ENCODE measurements around the gene NUBP2. TPM values are rescaled to one million over a fixed set of nuclear protein-coding genes. Genes with fewer than 3 reads are reported as not detected.

The NUBP2 gene
- total and polyA plus RNA-seq, 2 experiments from 2014 or later: 79.4 to 175 TPM

DNA sequence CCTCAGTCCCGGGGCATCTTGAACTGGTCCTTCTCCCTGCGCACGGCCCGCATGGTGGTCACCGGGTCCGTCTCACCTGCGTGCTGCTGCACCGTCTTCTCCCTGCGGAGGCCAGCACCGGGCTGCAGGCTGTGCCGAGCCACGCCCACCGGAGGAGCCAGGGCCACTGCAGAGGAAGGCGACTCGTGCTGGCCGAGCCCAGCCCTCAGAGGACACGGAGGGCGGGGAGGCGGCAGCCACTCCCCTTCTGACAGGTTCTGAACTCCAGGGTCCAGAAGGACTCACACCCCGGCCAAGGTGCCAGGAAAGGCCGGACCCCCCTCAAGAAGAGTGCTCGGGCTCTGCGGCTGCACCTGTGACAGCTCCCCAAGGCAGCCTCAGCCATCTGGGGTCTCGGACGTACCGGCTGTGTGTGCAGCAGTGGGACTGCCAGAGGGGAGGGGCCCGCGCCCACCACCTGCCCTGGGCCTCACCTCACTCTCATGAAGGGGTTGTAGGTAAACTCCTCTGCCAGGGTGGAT is 26.6 kb downstream of the NUBP2 start:
- no peaks in the 10 kb centered on the region for H3K4me1 ChIP-seq (ENCODE audit: insufficient read depth)
- no peak overlapping the region for H3K27ac Mint-ChIP-seq
- DNase-seq (ENCODE audit: low spot score): peak; percentile 76
- H3K27me3 Mint-ChIP-seq (ENCODE audit: insufficient read depth, low read depth, poor library complexity): peaks cover 4% of the 10 kb centered on the region
- H3K27me3 ChIP-seq (ENCODE audit: insufficient read depth): no peaks in the 10 kb centered on the region
- no peaks in the 10 kb centered on the region for H3K4me1 Mint-ChIP-seq
- no peaks in the 10 kb centered on the region; the same call in 1 of the 2 replicates for H3K79me2 ChIP-seq (replicated peaks; ENCODE audit: insufficient read depth)
- no peaks in the 10 kb centered on the region; the same call in 1 of the 2 replicates for H3F3A ChIP-seq (replicated peaks; ENCODE audit: low read depth)
- H2AFZ ChIP-seq: no peak overlapping the region
- no peak overlapping the region for H3K27ac ChIP-seq (ENCODE audit: low read depth)
- no peak overlapping the region for H3K4me3 Mint-ChIP-seq
- no peaks in the 10 kb centered on the region; the same call in 1 of the 2 replicates for H4K20me1 ChIP-seq (replicated peaks; ENCODE audit: insufficient read depth)
- TF ChIP-seq EZH2phosphoT487 (IDR thresholded peaks at IDR 0.05; ENCODE audit: unreplicated experiment) (no peak), ZNF331 (CRISPR knock-in tag; IDR thresholded peaks at IDR 0.05; ENCODE audit: low read depth) (no peak), CREB1 (CRISPR knock-in tag; IDR thresholded peaks at IDR 0.05; ENCODE audit: low read depth) (no peak)
- TF ChIP-seq, protein P1, sequence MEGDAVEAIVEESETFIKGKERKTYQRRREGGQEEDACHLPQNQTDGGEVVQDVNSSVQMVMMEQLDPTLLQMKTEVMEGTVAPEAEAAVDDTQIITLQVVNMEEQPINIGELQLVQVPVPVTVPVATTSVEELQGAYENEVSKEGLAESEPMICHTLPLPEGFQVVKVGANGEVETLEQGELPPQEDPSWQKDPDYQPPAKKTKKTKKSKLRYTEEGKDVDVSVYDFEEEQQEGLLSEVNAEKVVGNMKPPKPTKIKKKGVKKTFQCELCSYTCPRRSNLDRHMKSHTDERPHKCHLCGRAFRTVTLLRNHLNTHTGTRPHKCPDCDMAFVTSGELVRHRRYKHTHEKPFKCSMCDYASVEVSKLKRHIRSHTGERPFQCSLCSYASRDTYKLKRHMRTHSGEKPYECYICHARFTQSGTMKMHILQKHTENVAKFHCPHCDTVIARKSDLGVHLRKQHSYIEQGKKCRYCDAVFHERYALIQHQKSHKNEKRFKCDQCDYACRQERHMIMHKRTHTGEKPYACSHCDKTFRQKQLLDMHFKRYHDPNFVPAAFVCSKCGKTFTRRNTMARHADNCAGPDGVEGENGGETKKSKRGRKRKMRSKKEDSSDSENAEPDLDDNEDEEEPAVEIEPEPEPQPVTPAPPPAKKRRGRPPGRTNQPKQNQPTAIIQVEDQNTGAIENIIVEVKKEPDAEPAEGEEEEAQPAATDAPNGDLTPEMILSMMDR (conservative IDR thresholded peaks at IDR 0.05; ENCODE audit: low read depth in 2 of 2): peak in 1 of 2 experiments; percentile 30; a peak in 1 of 4 replicates
- H3K36me3 ChIP-seq (ENCODE audit: insufficient read depth): no peaks in the 10 kb centered on the region
- no peaks in the 10 kb centered on the region for H3K9me2 ChIP-seq (ENCODE audit: insufficient read depth)
- H3K4me2 ChIP-seq: no peak overlapping the region
- H3K9me3 Mint-ChIP-seq: peaks cover 10% of the 10 kb centered on the region; the same call in 2 of the 3 replicates
- peak; percentile 97 for ATAC-seq
- H3K36me3 Mint-ChIP-seq (ENCODE audit: low read depth): peaks cover 34% of the 10 kb centered on the region
- no peak overlapping the region for H3K4me3 ChIP-seq

GRCh38 chr16:1810106-1810505 is 27.3 kb downstream of the NUBP2 start:
- Mint-ChIP-seq H3K4me3 (no peak overlapping the region), H3K27me3 (ENCODE audit: insufficient read depth, low read depth, poor library complexity) (peaks cover 4% of the 10 kb centered on the region), H3K9me3 (peaks cover 9% of the 10 kb centered on the region; the same call in 2 of the 3 replicates), H3K4me1 (no peaks in the 10 kb centered on the region), H3K36me3 (ENCODE audit: low read depth) (peaks cover 29% of the 10 kb centered on the region), H3K27ac (no peak overlapping the region)
- no peak overlapping the region for H3K4me2 ChIP-seq
- H3K27me3 ChIP-seq (ENCODE audit: insufficient read depth): no peaks in the 10 kb centered on the region
- H3K27ac ChIP-seq (ENCODE audit: low read depth): no peak overlapping the region
- TF ChIP-seq STAT1 (IDR thresholded peaks at IDR 0.05; ENCODE audit: unreplicated experiment): no peak
- TF ChIP-seq ZNF331 (CRISPR knock-in tag; IDR thresholded peaks at IDR 0.05; ENCODE audit: low read depth): no peak
- TF ChIP-seq, protein P1 (conservative IDR thresholded peaks at IDR 0.05; ENCODE audit: low read depth in 2 of 2): no peak
- TF ChIP-seq JUNB (IDR thresholded peaks at IDR 0.05; ENCODE audit: unreplicated experiment): no peak
- TF ChIP-seq, protein P2, sequence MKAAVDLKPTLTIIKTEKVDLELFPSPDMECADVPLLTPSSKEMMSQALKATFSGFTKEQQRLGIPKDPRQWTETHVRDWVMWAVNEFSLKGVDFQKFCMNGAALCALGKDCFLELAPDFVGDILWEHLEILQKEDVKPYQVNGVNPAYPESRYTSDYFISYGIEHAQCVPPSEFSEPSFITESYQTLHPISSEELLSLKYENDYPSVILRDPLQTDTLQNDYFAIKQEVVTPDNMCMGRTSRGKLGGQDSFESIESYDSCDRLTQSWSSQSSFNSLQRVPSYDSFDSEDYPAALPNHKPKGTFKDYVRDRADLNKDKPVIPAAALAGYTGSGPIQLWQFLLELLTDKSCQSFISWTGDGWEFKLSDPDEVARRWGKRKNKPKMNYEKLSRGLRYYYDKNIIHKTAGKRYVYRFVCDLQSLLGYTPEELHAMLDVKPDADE (IDR thresholded peaks at IDR 0.05): no peak
- no peak for TF ChIP-seq EZH2phosphoT487 (IDR thresholded peaks at IDR 0.05; ENCODE audit: unreplicated experiment)
- no peak for TF ChIP-seq EZH2 (IDR thresholded peaks at IDR 0.05; ENCODE audit: low read depth, unreplicated experiment)
- no peak for TF ChIP-seq REST (IDR thresholded peaks at IDR 0.05; ENCODE audit: unreplicated experiment)
- no peaks in the 10 kb centered on the region; the same call in 1 of the 2 replicates for H4K20me1 ChIP-seq (replicated peaks; ENCODE audit: insufficient read depth)
- no peaks in the 10 kb centered on the region; the same call in 1 of the 2 replicates for H3F3A ChIP-seq (replicated peaks; ENCODE audit: low read depth)
- no peak overlapping the region for H2AFZ ChIP-seq
- ATAC-seq (no peak), DNase-seq (ENCODE audit: low spot score) (no peak)
- H3K79me2 ChIP-seq (replicated peaks; ENCODE audit: insufficient read depth): no peaks in the 10 kb centered on the region; the same call in 1 of the 2 replicates
- no peaks in the 10 kb centered on the region for H3K9me2 ChIP-seq (ENCODE audit: insufficient read depth)
- no peaks in the 10 kb centered on the region for H3K36me3 ChIP-seq (ENCODE audit: insufficient read depth)
- no peak overlapping the region for H3K4me3 ChIP-seq
- H3K4me1 ChIP-seq (ENCODE audit: insufficient read depth): no peaks in the 10 kb centered on the region
